ENCODE results near the gene TEFM.
A peak's percentile ranks its signal among the peaks of the same experiment; 100 is the strongest.
"Not testable (repeated sequence)": the region's sequence is repeated elsewhere in the genome, so short reads cannot be mapped to it uniquely, and the experiment has no call there.

The TEFM gene

GRCh38 chr17:30921544-30922196 lies 15.6 kb upstream of the TEFM start, which contains the start of gene ADAP2:
ADAP2 (plus strand) TSS chr17:30921945; CDS start chr17:30922015, 70 bp downstream.
- DNase-seq (ENCODE audit: low read depth), result no peak

DNA sequence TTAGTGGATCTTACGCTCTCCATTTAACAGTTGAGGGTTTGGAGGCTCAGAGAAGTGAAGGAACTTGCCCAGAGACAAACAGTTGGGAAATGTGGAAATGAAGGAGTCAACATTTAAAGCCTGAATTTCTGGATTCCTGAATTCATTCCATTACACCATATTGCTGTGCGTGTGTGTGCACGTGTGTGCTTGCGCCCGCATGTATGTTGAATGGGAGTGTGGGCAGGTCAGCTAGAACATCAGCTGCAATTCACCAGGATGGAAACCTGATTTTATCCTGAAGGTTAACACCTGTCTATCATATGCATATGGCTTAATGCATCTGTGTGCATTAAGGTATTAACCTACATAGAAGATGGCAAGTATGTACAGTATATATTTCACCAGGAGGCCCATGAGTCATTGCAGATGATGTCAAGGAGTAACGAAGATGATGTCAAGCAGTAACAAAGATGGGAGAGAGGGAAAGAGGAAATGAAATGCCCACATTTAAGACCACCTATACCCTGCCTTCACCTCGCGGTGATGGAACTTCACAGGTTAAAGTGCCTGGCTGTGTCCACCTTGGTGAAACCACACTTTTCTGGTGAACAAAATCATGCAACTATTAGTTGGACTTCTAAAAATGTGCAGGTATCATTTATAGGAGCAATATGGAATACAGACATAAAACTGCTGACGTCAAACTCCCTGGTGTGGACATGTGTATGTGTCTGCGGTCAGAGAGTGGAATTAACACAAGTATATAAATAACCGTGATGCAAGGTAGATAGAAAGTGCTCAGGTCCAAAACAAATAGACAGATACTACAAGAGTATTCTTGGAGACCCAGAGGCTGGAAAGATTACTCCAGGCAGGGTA lies 14.9 kb upstream of the TEFM start:
- no peak for DNase-seq (ENCODE audit: low read depth)

- DNase-seq (ENCODE audit: low read depth), result no peak
Measured at GRCh38 chr17:30920282-30920681, 14.2 kb upstream of the TEFM start.

DNA sequence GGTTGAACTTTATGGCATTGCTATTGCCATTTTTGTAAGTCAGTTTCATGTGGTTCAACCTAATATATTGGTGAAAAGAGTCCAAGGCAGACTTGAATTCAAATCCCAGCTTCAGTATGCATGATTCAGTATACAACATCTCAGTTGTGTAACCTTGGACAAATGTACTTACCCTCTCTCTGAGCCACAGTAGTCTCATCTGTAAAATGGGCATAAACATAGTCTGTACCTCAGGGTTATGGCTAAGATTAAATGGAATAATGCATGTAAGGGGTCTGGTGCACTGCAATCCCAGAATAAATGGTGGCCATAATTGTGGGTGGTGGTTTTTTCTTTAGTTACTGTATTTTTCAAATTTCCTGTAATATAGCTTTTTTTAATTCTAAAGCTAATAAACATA lies 11.0 kb upstream of the TEFM start:
- DNase-seq (ENCODE audit: low read depth), result no peak

DNA sequence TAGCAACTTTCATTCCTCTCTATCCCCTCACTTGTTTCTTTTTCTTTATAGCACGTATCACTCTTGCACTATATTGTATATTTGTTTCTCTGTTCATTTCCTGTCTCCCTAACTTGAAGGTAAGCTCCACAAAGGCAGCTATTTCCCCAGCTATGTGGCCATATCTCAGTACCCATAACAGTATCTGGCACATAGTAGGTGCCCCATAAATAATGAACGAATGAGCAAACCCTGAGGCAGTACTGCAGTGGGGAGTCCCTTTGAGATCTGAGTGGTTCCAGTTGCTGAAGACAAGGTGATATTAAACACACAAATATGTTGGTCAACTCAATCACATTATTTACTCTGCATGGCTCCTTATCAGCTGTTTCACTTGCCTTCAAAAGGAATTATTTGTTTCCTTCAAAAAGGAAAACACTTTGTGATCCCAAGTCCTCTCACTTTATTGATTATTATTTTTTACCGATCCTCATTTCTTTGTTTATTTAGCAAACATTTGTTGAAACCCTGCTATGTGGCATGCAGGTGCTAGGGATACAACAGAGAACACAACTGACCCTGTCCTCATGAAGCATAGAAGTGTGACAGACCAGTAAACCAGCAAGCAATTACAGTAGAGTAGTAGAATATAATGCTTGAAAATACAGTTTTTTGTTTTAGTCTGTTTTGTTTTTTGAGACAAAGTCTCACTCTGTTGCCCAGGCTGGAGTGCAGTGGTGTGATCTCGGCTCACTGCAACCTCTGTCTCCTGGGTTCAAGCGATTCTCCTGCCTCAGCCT lies 10.0 kb upstream of the TEFM start:
- DNase-seq (ENCODE audit: low read depth), result no peak

- DNase-seq (ENCODE audit: low read depth), result no peak
Measured at GRCh38 chr17:30913955-30914354, 7.9 kb upstream of the TEFM start.

- DNase-seq (ENCODE audit: low read depth), result not testable (repeated sequence)
Measured at GRCh38 chr17:30910151-30910550, 4.1 kb upstream of the TEFM start.

- DNase-seq (ENCODE audit: low read depth), result no peak
Measured at GRCh38 chr17:30908717-30909420, 2.8 kb upstream of the TEFM start.

GRCh38 chr17:30905742-30906100 lies 317 bp downstream of the TEFM start:
- DNase-seq (ENCODE audit: low read depth), result no peak

GRCh38 chr17:30897311-30897710 lies 8.7 kb downstream of the TEFM start:
- no peak for DNase-seq (ENCODE audit: low read depth)

GRCh38 chr17:30894236-30894635 lies 11.8 kb downstream of the TEFM start:
- no peak for DNase-seq (ENCODE audit: low read depth)

DNA sequence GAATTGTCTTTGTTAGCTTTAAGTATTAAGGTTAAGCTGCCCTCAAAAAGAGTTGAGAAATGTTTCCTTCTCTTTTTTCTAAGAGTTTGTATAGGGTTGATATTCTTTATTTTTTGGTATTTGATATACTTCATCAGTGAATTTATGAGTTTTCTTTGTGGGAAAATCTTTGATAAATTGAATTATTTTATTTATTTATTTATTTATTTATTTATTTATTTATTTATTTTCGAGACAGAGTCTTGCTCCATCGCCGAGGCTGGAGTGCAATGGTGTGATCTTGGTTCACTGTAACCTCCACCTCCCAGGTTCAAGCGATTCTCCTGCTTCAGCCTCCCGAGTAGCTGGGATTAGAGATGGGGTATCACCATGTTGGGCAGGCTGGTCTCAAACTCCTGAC lies 19.9 kb downstream of the TEFM start:
- no peak for DNase-seq (ENCODE audit: low read depth)

GRCh38 chr17:30869005-30869404 lies 37.0 kb downstream of the TEFM start:
- no peak for DNase-seq (ENCODE audit: low read depth)

GRCh38 chr17:30864636-30865035 lies 41.4 kb downstream of the TEFM start:
- DNase-seq (ENCODE audit: low read depth), result no peak

DNA sequence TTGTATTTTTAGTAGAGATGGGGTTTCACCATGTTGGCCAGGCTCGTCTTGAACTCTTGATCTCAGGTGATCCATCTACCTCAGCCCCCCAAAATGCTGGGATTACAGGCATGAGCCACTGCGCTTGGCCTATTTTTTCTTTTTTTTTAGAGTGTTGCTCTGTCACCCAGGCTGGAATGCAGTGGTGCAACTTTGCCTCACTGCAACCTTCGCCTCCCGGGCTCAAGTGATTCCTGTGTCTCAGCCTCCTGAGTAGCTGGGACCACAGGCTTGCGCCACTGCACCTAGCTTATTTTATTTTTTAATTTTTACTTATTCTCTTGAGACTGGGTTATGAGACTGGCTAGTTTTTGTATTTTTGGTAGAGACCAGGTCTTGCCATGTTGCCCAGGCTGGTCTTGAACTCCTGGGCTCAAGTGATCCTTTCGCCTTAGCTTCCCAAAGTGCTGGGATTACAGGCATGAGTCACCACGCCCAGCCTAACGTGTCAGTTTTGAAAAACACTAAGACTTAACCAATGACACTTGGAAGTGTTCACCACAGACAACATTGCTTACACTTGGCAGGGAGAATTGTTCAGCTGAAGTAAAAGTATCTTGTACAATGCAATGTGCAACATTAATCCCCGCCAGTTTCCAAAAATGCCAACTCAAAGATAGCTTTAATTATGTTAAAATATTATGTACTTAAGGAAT lies 47.3 kb downstream of the TEFM start:
- DNase-seq (ENCODE audit: low read depth), result peak; percentile 8

GRCh38 chr17:30854146-30854545 lies 51.9 kb downstream of the TEFM start:
- DNase-seq (ENCODE audit: low read depth), result no peak

Data from GM04504 (cell line).